Naive thymus-derived CD4-positive, alpha-beta T cell (primary cell): ENCODE data around the gene STK39. TPM values are rescaled to one million over a fixed set of nuclear protein-coding genes. Genes with fewer than 3 reads are reported as not detected.

Source experiments
- ATAC-seq: fragments of 150-1000 bp; cut with Tn5 transposase; 2 replicates; pipeline ENCODE4 v1.10.0; 2021; ENCODE audit warnings: mild to moderate bottlenecking, moderate library complexity
- CTCF ChIA-PET: fragments of 350-600 bp; sonication (Branson Sonifier 250); formaldehyde crosslinking; loops from one replicate; lab custom pipeline; 2021; ENCODE audit warnings: antibody characterized with exemption; lab: Charles Lee
- POLR2A ChIA-PET: fragments of 350-600 bp; sonication (Branson Sonifier 250); formaldehyde crosslinking; loops from one replicate; lab custom pipeline; 2021; ENCODE audit warnings: antibody characterized with exemption, inconsistent platforms; lab: Charles Lee
- DNase-seq, 9 donors: peaks; one replicate each; pipeline versions ENCODE4 v3.0.0 to v3.0.0-alpha.2; 2020 to 2022; ENCODE audit warnings: mixed read lengths in 1 of 9
- H3K27ac ChIP-seq: one replicate; pipeline ENCODE4 v1.7.0; 2013; ENCODE audit warnings: mild to moderate bottlenecking, low read depth, low read length, moderate library complexity
- H3K27me3 ChIP-seq, 2 donors: one replicate each; pipeline ENCODE4 v1.7.0; 2013; ENCODE audit warnings: low read length in 2 of 2, mild to moderate bottlenecking in 2 of 2, moderate library complexity in 2 of 2; ENCODE audit not compliant: control insufficient read depth in 2 of 2, insufficient read depth in 2 of 2
- H3K36me3 ChIP-seq, 3 experiments: 1 replicate in 2 of 3; 2 replicates in 1 of 3; pipeline ENCODE4 v1.7.0; 2013; ENCODE audit warnings: low read length in 3 of 3, mild to moderate bottlenecking in 3 of 3, moderate library complexity in 1 of 3; ENCODE audit not compliant: insufficient read depth in 3 of 3, control insufficient read depth in 2 of 3
- H3K4me1 ChIP-seq, 2 donors: one replicate each; pipeline ENCODE4 v1.7.0; 2013; ENCODE audit warnings: low read length in 2 of 2, mild to moderate bottlenecking in 2 of 2, moderate library complexity in 1 of 2; ENCODE audit not compliant: control insufficient read depth in 2 of 2, insufficient read depth in 2 of 2
- H3K4me3 ChIP-seq: 2 replicates; pipeline ENCODE4 v1.7.0; 2013; ENCODE audit warnings: mild to moderate bottlenecking, low read length
- H3K9me3 ChIP-seq, 3 experiments: 1 replicate in 2 of 3; 2 replicates in 1 of 3; pipeline ENCODE4 v1.7.0; 2013; ENCODE audit warnings: low read length in 3 of 3; ENCODE audit not compliant: control insufficient read depth in 2 of 3
- H3K27ac Mint-ChIP-seq, 9 donors: one replicate each; pipeline ENCODE4 v1.8.0; 2020 to 2022; ENCODE audit warnings: mixed read lengths in 9 of 9, mild to moderate bottlenecking in 8 of 9, moderate library complexity in 5 of 9, inconsistent platforms in 2 of 9
- H3K27me3 Mint-ChIP-seq, 5 donors: one replicate each; pipeline ENCODE4 v1.8.0; 2021 to 2022; ENCODE audit warnings: mixed read lengths in 5 of 5, mild to moderate bottlenecking in 1 of 5
- H3K36me3 Mint-ChIP-seq, 5 donors: one replicate each; pipeline ENCODE4 v1.8.0; 2020 to 2022; ENCODE audit warnings: mixed read lengths in 5 of 5, mild to moderate bottlenecking in 3 of 5, inconsistent platforms in 1 of 5
- H3K4me1 Mint-ChIP-seq, 7 donors: one replicate each; pipeline ENCODE4 v1.8.0; 2020 to 2022; ENCODE audit warnings: mixed read lengths in 7 of 7, mild to moderate bottlenecking in 3 of 7, inconsistent platforms in 1 of 7
- H3K4me3 Mint-ChIP-seq, 10 donors: one replicate each; pipeline ENCODE4 v1.8.0; 2020 to 2022; ENCODE audit warnings: mild to moderate bottlenecking in 10 of 10, mixed read lengths in 10 of 10, moderate library complexity in 6 of 10, inconsistent platforms in 2 of 10
- H3K9me3 Mint-ChIP-seq, 11 donors: one replicate each; pipeline ENCODE4 v1.8.0; 2020 to 2022; ENCODE audit warnings: mixed read lengths in 11 of 11, mild to moderate bottlenecking in 4 of 11, inconsistent platforms in 1 of 11, moderate library complexity in 1 of 11
- intact Hi-C, 2 donors: fragments of 100-400 bp; cut with micrococcal nuclease; formaldehyde crosslinking; loops; one replicate each; pipeline ENCODE4 v1.15.1; 2023
- polyA plus RNA-seq, 2 donors: library from polyadenylated mRNA; unstranded; fragments of 300-500 nt; fragmentation: Illumina TruSeq; gene quantifications; one replicate each; pipeline ENCODE4 v1.2.3, GENCODE V29; 2021
- total RNA-seq, 6 experiments: library from RNA in 5 of 6; stranded (reverse) in 5 of 6; gene quantifications; 1 replicate in 5 of 6; 2 replicates in 1 of 6; pipeline ENCODE4 v1.2.3 and lab custom pipeline; 2021 to 2026

Gene STK39
- total and polyA plus RNA-seq, 7 experiments from 2014 or later: 2.7 to 33.9 (median 16.9) TPM

- ATAC-seq (no peak), DNase-seq (no peak)
- CTCF ChIA-PET: no interaction called here
- no peak overlapping the region for H3K27ac ChIP-seq
- H3K9me3 ChIP-seq: no peaks in the 10 kb centered on the region
- H3K4me3 ChIP-seq: no peak overlapping the region
- H3K27me3 ChIP-seq: no peaks in the 10 kb centered on the region
- Mint-ChIP-seq H3K27me3 (no peaks in the 10 kb centered on the region), H3K4me1 (peaks cover 0 to 17% (median 8%) of the 10 kb centered on the region in 7 donors), H3K27ac (peak overlapping the region in 3 of 9 donors; percentile 17 to 55 (median 44)), H3K36me3 (peaks cover 0 to 24% (median 18%) of the 10 kb centered on the region in 5 donors), H3K4me3 (no peak overlapping the region), H3K9me3 (no peaks in the 10 kb centered on the region)
- no peaks in the 10 kb centered on the region for H3K4me1 ChIP-seq
- no peaks in the 10 kb centered on the region for H3K36me3 ChIP-seq
- POLR2A ChIA-PET: no interaction called here
- intact Hi-C loops: loop anchor here in 1 of 2 donors (10.0 kb wide), 1 partner anchor 568 kb away; no protein-coding TSS in a partner anchor
Observed at GRCh38 chr2:168146892-168147810, 100.2 kb downstream of the STK39 start.

GRCh38 chr2:168145426-168146310, 101.7 kb downstream of the STK39 start:
- peaks cover 0 to 17% (median 8%) of the 10 kb centered on the region in 7 donors for H3K4me1 Mint-ChIP-seq
- ChIA-PET CTCF (interaction anchor here (0.6 to 1.2 kb wide), 3 partner anchors 143 to 302 kb away, joined by 3 read pairs; no protein-coding TSS in a partner anchor), POLR2A (interaction anchor here (0.5 kb wide), 1 partner anchor 188 kb away, joined by 3 read pairs; no protein-coding TSS in a partner anchor)
- no peak overlapping the region for H3K4me3 ChIP-seq
- H3K36me3 Mint-ChIP-seq: peaks cover 0 to 15% (median 8%) of the 10 kb centered on the region in 5 donors
- H3K9me3 Mint-ChIP-seq: no peaks in the 10 kb centered on the region
- H3K27ac ChIP-seq: no peak overlapping the region
- DNase-seq: no peak
- no peak for ATAC-seq
- no peaks in the 10 kb centered on the region for H3K9me3 ChIP-seq
- H3K4me3 Mint-ChIP-seq: no peak overlapping the region
- H3K27me3 ChIP-seq: no peaks in the 10 kb centered on the region
- H3K4me1 ChIP-seq: no peaks in the 10 kb centered on the region
- H3K36me3 ChIP-seq: no peaks in the 10 kb centered on the region
- no peaks in the 10 kb centered on the region for H3K27me3 Mint-ChIP-seq
- no peak overlapping the region for H3K27ac Mint-ChIP-seq
- intact Hi-C loops: loop anchor here in 1 of 2 donors (10.0 kb wide), 1 partner anchor 569 kb away; no protein-coding TSS in a partner anchor

GRCh38 chr2:168145011-168145410, 102.4 kb downstream of the STK39 start:
- Histone ChIP-seq H3K27ac (no peak overlapping the region), H3K9me3 (no peaks in the 10 kb centered on the region), H3K27me3 (no peaks in the 10 kb centered on the region), H3K4me1 (no peaks in the 10 kb centered on the region), H3K36me3 (peaks cover 0 to 4% (median 0%) of the 10 kb centered on the region in 3 experiments), H3K4me3 (no peak overlapping the region)
- no peak overlapping the region for H3K4me3 Mint-ChIP-seq
- ChIA-PET POLR2A (interaction anchor here (0.5 kb wide), 1 partner anchor 189 kb away, joined by 3 read pairs; no protein-coding TSS in a partner anchor), CTCF (interaction anchor here (0.6 to 1.2 kb wide), 3 partner anchors 26 to 303 kb away, joined by 3 read pairs; no protein-coding TSS in a partner anchor)
- no peaks in the 10 kb centered on the region for H3K9me3 Mint-ChIP-seq
- H3K36me3 Mint-ChIP-seq: peaks cover 0 to 13% (median 8%) of the 10 kb centered on the region in 5 donors
- ATAC-seq (no peak), DNase-seq (no peak)
- H3K4me1 Mint-ChIP-seq: peaks cover 0 to 15% (median 7%) of the 10 kb centered on the region in 7 donors
- intact Hi-C loops: loop anchor here in 1 of 2 donors (10.0 kb wide), 1 partner anchor 570 kb away; no protein-coding TSS in a partner anchor
- H3K27me3 Mint-ChIP-seq: no peaks in the 10 kb centered on the region
- no peak overlapping the region for H3K27ac Mint-ChIP-seq

DNA sequence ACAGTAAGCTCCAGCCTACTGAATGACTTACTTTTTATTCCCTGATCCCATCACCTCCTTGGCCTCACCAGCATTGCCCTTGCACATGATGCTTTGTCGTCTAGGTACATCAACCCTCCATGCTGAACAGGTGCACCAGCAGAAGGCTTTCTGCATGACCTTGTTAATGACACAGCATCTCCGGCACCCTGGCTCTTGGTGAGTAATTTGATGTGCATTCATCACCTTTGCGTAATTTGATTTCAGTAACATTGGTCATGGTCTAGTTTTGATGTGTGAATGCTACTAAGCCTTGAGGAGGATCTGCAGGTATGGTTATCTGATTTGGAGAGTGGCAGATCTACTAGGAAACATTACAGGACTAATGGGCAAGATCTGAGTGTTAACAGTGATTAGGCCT, 103.6 kb downstream of the STK39 start:
- Mint-ChIP-seq H3K4me3 (no peak overlapping the region), H3K27ac (peak overlapping the region in 1 of 9 donors; percentile 3), H3K9me3 (no peaks in the 10 kb centered on the region), H3K4me1 (peaks cover 0 to 10% (median 1%) of the 10 kb centered on the region in 7 donors), H3K27me3 (no peaks in the 10 kb centered on the region), H3K36me3 (peaks cover 0 to 12% (median 11%) of the 10 kb centered on the region in 5 donors)
- ChIA-PET CTCF (no interaction called here), POLR2A (interaction anchor here (0.6 kb wide), 1 partner anchor 487 kb away, joined by 4 read pairs; no protein-coding TSS in a partner anchor)
- Histone ChIP-seq H3K36me3 (peaks cover 0 to 6% (median 0%) of the 10 kb centered on the region in 3 experiments), H3K4me3 (no peak overlapping the region), H3K27me3 (no peaks in the 10 kb centered on the region), H3K4me1 (no peaks in the 10 kb centered on the region), H3K27ac (no peak overlapping the region), H3K9me3 (no peaks in the 10 kb centered on the region)
- intact Hi-C loops: loop anchor here in 1 of 2 donors (10.0 kb wide), 1 partner anchor 571 kb away; no protein-coding TSS in a partner anchor
- ATAC-seq (no peak), DNase-seq (no peak)

- POLR2A ChIA-PET: interaction anchor here (1.0 kb wide), 1 partner anchor 54 kb away, joined by 3 read pairs; no protein-coding TSS in a partner anchor
- Mint-ChIP-seq H3K36me3 (peaks cover 0 to 16% (median 11%) of the 10 kb centered on the region in 5 donors), H3K4me1 (peaks cover 1 to 12% (median 8%) of the 10 kb centered on the region in 7 donors)
Observed at GRCh38 chr2:168140892-168141291, 106.5 kb downstream of the STK39 start.

More at GRCh38 chr2:168140892-168141291, 106.5 kb downstream of the STK39 start:
- H3K27ac ChIP-seq: no peak overlapping the region
- Mint-ChIP-seq H3K27ac (no peak overlapping the region), H3K9me3 (no peaks in the 10 kb centered on the region), H3K27me3 (no peaks in the 10 kb centered on the region), H3K4me3 (no peak overlapping the region)
- no peaks in the 10 kb centered on the region for H3K9me3 ChIP-seq
- intact Hi-C loops: loop anchor here in 1 of 2 donors (10.0 kb wide), 1 partner anchor 574 kb away; no protein-coding TSS in a partner anchor
- CTCF ChIA-PET: interaction anchor here (1.5 kb wide), 1 partner anchor 12 kb away, joined by 4 read pairs; no protein-coding TSS in a partner anchor
- H3K36me3 ChIP-seq: peaks cover 0 to 6% (median 5%) of the 10 kb centered on the region in 3 experiments
- no peak for ATAC-seq
- DNase-seq: no peak
- no peaks in the 10 kb centered on the region for H3K4me1 ChIP-seq
- H3K27me3 ChIP-seq: no peaks in the 10 kb centered on the region
- no peak overlapping the region for H3K4me3 ChIP-seq
